MM.1S (cell line): ENCODE data around the gene FAAH.

ENCODE experiments used
- CTCF ChIP-seq: fragments of 300-600 bp; sonication (generic); IDR thresholded peaks from 2 replicates; pipeline ENCODE4 v1.5.1; 2016; ENCODE audit warnings: antibody characterized with exemption, low read length, mixed read lengths
- EZH2 ChIP-seq: fragments of 300-600 bp; sonication (generic); optimal IDR thresholded peaks from 2 replicates; pipeline ENCODE3; 2017; ENCODE audit warnings: low read depth, mild to moderate bottlenecking, antibody characterized with exemption, low read length, mixed read lengths
- EZH2phosphoT487 ChIP-seq: fragments of 300-600 bp; sonication (generic); IDR thresholded peaks from 2 replicates; pipeline ENCODE4 v1.6.1; 2018; ENCODE audit warnings: antibody characterized with exemption, low read length

GRCh38 chr1:46394108-46394871 is at the start of gene FAAH:
- TF ChIP-seq EZH2: no peak
- TF ChIP-seq CTCF: no peak
- TF ChIP-seq EZH2phosphoT487: no peak
